RCC 7860 (cell line): ENCODE data around the gene SCAMP5.

Experiments used
- DNase-seq: peaks from one replicate; pipeline ENCODE4 v3.0.0-alpha.2; 2015; ENCODE audit warnings: low spot score
- FAIRE-seq: peaks from 2 replicates; lab custom pipeline; 2012; peaks lifted over from hg19 to GRCh38; lab: Jason Lieb, UNC

The SCAMP5 gene

GRCh38 chr15:74995182-74995778 lies at the start of gene SCAMP5:
Gene SCAMP5 (plus strand): TSS chr15:74995563. CDS start chr15:75011840, 16,277 bp downstream.
- FAIRE-seq (no peak), DNase-seq (peak; percentile 78)

- DNase-seq = peak; percentile 48
- FAIRE-seq = no peak
Measured at GRCh38 chr15:74950078-74950908, 45.1 kb upstream of the SCAMP5 start.

GRCh38 chr15:74951006-74951405 lies 44.4 kb upstream of the SCAMP5 start:
- FAIRE-seq = no peak

GRCh38 chr15:74954515-74954914 lies 40.8 kb upstream of the SCAMP5 start:
- FAIRE-seq = no peak

More at GRCh38 chr15:74951006-74951405, 44.4 kb upstream of the SCAMP5 start:
- no peak for DNase-seq

GRCh38 chr15:74955017-74955416 lies 40.3 kb upstream of the SCAMP5 start:
- no peak for FAIRE-seq
- no peak for DNase-seq

More at GRCh38 chr15:74954515-74954914, 40.8 kb upstream of the SCAMP5 start:
- no peak for DNase-seq

- FAIRE-seq (no peak), DNase-seq (no peak)
Measured at GRCh38 chr15:74955796-74956647, 39.3 kb upstream of the SCAMP5 start.

- no peak for FAIRE-seq
- peak; percentile 56 for DNase-seq
Measured at GRCh38 chr15:74956648-74957475, 38.5 kb upstream of the SCAMP5 start, which contains the start of gene RPP25. Gene RPP25 (minus strand): TSS chr15:74956772. CDS start chr15:74956583, 189 bp downstream.

GRCh38 chr15:74957476-74958035 lies 37.8 kb upstream of the SCAMP5 start:
- FAIRE-seq = no peak
- no peak for DNase-seq

- FAIRE-seq (no peak), DNase-seq (peak; percentile 44)
Measured at GRCh38 chr15:74958320-74958907, 36.9 kb upstream of the SCAMP5 start.

GRCh38 chr15:74958908-74959585 lies 36.3 kb upstream of the SCAMP5 start:
- FAIRE-seq (no peak), DNase-seq (no peak)

- DNase-seq = no peak
- no peak for FAIRE-seq
Measured at GRCh38 chr15:74959586-74959939, 35.8 kb upstream of the SCAMP5 start.

GRCh38 chr15:74960286-74960685 lies 35.1 kb upstream of the SCAMP5 start:
- FAIRE-seq = no peak
- DNase-seq = no peak

GRCh38 chr15:74960995-74961588 lies 34.3 kb upstream of the SCAMP5 start:
- DNase-seq = no peak
- no peak for FAIRE-seq

GRCh38 chr15:74961616-74962015 lies 33.7 kb upstream of the SCAMP5 start:
- FAIRE-seq (no peak), DNase-seq (no peak)

GRCh38 chr15:74962219-74962618 lies 33.1 kb upstream of the SCAMP5 start:
- DNase-seq (no peak), FAIRE-seq (no peak)

GRCh38 chr15:74962671-74963070 lies 32.7 kb upstream of the SCAMP5 start:
- FAIRE-seq = no peak
- no peak for DNase-seq

GRCh38 chr15:74963213-74963612 lies 32.1 kb upstream of the SCAMP5 start:
- FAIRE-seq (no peak), DNase-seq (no peak)

GRCh38 chr15:74964794-74965193 lies 30.6 kb upstream of the SCAMP5 start:
- peak; percentile 64 for DNase-seq

GRCh38 chr15:74967670-74968069 lies 27.7 kb upstream of the SCAMP5 start:
- no peak for DNase-seq
- no peak for FAIRE-seq

More at GRCh38 chr15:74964794-74965193, 30.6 kb upstream of the SCAMP5 start:
- FAIRE-seq = no peak
